HepG2 (cell line): ENCODE data around the gene PLSCR5. TPM values are rescaled to one million over a fixed set of nuclear protein-coding genes. Genes with fewer than 3 reads are reported as not detected.

Source experiments
- ATAC-seq: fragments of 200-7000 bp; cut with Tn5 transposase; 3 replicates; pipeline ENCODE4 v1.9.1; 2020; ENCODE audit warnings: mild to moderate bottlenecking, moderate library complexity
- BruUV-seq: library from RNA; stranded (reverse); fragments of 400-500 nt; replicated peaks from 2 replicates; lab custom pipeline; 2021; lab: Mats Ljungman, UMichigan
- CTCF ChIA-PET: fragments of 300-600 bp; formaldehyde crosslinking; extraction: SDS; loops from one replicate; lab custom pipeline; 2021; ENCODE audit warnings: low total read pairs, inconsistent platforms, low intra/inter-chr PET ratio; lab: Yijun Ruan, JAX
- POLR2A ChIA-PET: fragments of 350-600 bp; sonication (Branson Sonifier 250); formaldehyde crosslinking; loops from one replicate; lab custom pipeline; 2020; ENCODE audit warnings: antibody characterized with exemption, inconsistent platforms; lab: Yijun Ruan, JAX
- DNase-seq: peaks from one replicate; pipeline ENCODE4 v3.0.0-alpha.2; 2015; ENCODE audit warnings: low spot score
- FAIRE-seq: peaks from 3 replicates; lab custom pipeline; 2011; peaks lifted over from hg19 to GRCh38; lab: Jason Lieb, UNC
- H2AFZ ChIP-seq: one replicate; pipeline ENCODE4 v1.6.1; 2011; ENCODE audit warnings: low read length, inconsistent platforms
- H3K27ac ChIP-seq: fragments of 300-600 bp; 3 replicates; pipeline ENCODE4 v1.8.0; 2011; ENCODE audit warnings: mixed run types, mild to moderate bottlenecking, mixed read lengths, low read length, inconsistent platforms; ENCODE audit not compliant: insufficient read depth; ENCODE audit errors: extremely low read length
- H3K27me3 ChIP-seq, 2 experiments: fragments of 200-600 bp in 1 of 2; 2 replicates in 1 of 2; 3 replicates in 1 of 2; pipeline versions ENCODE4 v1.6.0 to v1.8.0; 2011; ENCODE audit warnings: low read length in 2 of 2, mild to moderate bottlenecking in 2 of 2, moderate library complexity in 2 of 2, inconsistent platforms in 1 of 2; ENCODE audit not compliant: insufficient read depth in 2 of 2, control insufficient read depth in 1 of 2
- H3K36me3 ChIP-seq, 2 experiments: fragments of 200-600 bp in 1 of 2; replicated peaks in 1 of 2; 2 replicates in 1 of 2; 3 replicates in 1 of 2; pipeline versions ENCODE4 v1.5.1 to v1.8.0; 2011; ENCODE audit warnings: low read length in 2 of 2, inconsistent platforms in 1 of 2; ENCODE audit not compliant: insufficient read depth in 2 of 2, control insufficient read depth in 1 of 2
- H3K4me1 ChIP-seq: 2 replicates; pipeline ENCODE4 v1.5.1; 2012; ENCODE audit warnings: low read length, inconsistent platforms; ENCODE audit not compliant: insufficient read depth
- H3K4me2 ChIP-seq: 2 replicates; pipeline ENCODE4 v1.6.0; 2011; ENCODE audit warnings: low read depth, low read length, inconsistent platforms
- H3K4me3 ChIP-seq, 3 experiments: fragments of 200-600 bp in 1 of 3; sonication (generic), shearing (Covaris generic) in 1 of 3; replicated peaks in 1 of 3; 2 replicates each; pipeline ENCODE4 v1.5.1; 2011 to 2016; ENCODE audit warnings: low read length in 3 of 3, inconsistent platforms in 2 of 3, low read depth in 2 of 3, mild to moderate bottlenecking in 2 of 3, control low read depth in 1 of 3, mixed read lengths in 1 of 3; ENCODE audit not compliant: insufficient read depth in 1 of 3
- H3K79me2 ChIP-seq: one replicate; pipeline ENCODE4 v1.6.1; 2011; ENCODE audit warnings: low read length, inconsistent platforms; ENCODE audit not compliant: insufficient read depth
- H3K9ac ChIP-seq: 2 replicates; pipeline ENCODE4 v1.6.0; 2011; ENCODE audit warnings: mild to moderate bottlenecking, low read depth, low read length, inconsistent platforms; ENCODE audit not compliant: insufficient read depth
- H3K9me3 ChIP-seq: 2 replicates; pipeline ENCODE4 v1.5.1; 2012; ENCODE audit warnings: mild to moderate bottlenecking, low read length
- H4K20me1 ChIP-seq: 2 replicates; pipeline ENCODE4 v1.6.0; 2011; ENCODE audit warnings: inconsistent platforms, mild to moderate bottlenecking, low read length, moderate library complexity; ENCODE audit not compliant: insufficient read depth
- FOSL1 ChIP-seq: sonication (generic); formaldehyde crosslinking; IDR thresholded peaks from 2 replicates; pipeline ENCODE4 v1.9.0; 2021; ENCODE audit warnings: missing genetic modification reagents, borderline replicate concordance
- HDAC1 ChIP-seq: sonication (generic); formaldehyde crosslinking; IDR thresholded peaks from 2 replicates; pipeline ENCODE4 v1.5.1; 2020; ENCODE audit warnings: mild to moderate bottlenecking, missing genetic modification reagents
- HNF4G ChIP-seq, 2 experiments: sonication (generic) in 1 of 2; formaldehyde crosslinking in 1 of 2; IDR thresholded peaks; 2 replicates each; pipeline versions ENCODE4 v1.4.0 to v1.6.1; 2011 to 2020; ENCODE audit warnings: borderline replicate concordance in 2 of 2, low read depth in 2 of 2, mild to moderate bottlenecking in 2 of 2, low read length in 1 of 2, missing genetic modification reagents in 1 of 2, moderate library complexity in 1 of 2
- MAFK ChIP-seq, 2 experiments: IDR thresholded peaks in 1 of 2; conservative IDR thresholded peaks in 1 of 2; 2 replicates each; pipeline ENCODE4 v1.6.1; 2011; ENCODE audit warnings: improper control_type of control experiment in 2 of 2, low read length in 2 of 2
- RELA ChIP-seq: sonication (generic); formaldehyde crosslinking; IDR thresholded peaks from 2 replicates; pipeline ENCODE4 v1.4.0; 2020; ENCODE audit warnings: missing genetic modification reagents
- SOX5 ChIP-seq: IDR thresholded peaks from 2 replicates; pipeline ENCODE4 v1.6.1; 2016; ENCODE audit warnings: borderline replicate concordance
- SRY ChIP-seq: sonication (generic); formaldehyde crosslinking; IDR thresholded peaks from 2 replicates; pipeline ENCODE4 v1.8.0; 2022; ENCODE audit warnings: mild to moderate bottlenecking, missing genetic modification reagents
- WGBS: methylation state at CpG from one replicate; pipeline ENCODE4 v1.1.6; 2017; ENCODE audit warnings: low lambda C conversion rate; 5-methylcytosine and 5-hydroxymethylcytosine counted together
- in situ Hi-C: cut with HindIII; loops from 2 replicates; pipeline ENCODE4 v1.10.0; 2017; ENCODE audit warnings: low pct_unique_long_range_greater_than_20kb; ENCODE audit not compliant: extremely low pct_ligation_motif_present
- intact Hi-C: fragments of 100-400 bp; cut with micrococcal nuclease; formaldehyde crosslinking; loops from one replicate; pipeline ENCODE4 v1.10.0; 2022; ENCODE audit not compliant: unreplicated experiment
- polyA plus RNA-seq, 8 experiments: library from polyadenylated mRNA; depleted of rRNA in 3 of 8; stranded (reverse) in 7 of 8; unstranded in 1 of 8; fragments of >200 nt; fragmentation: Illumina TruSeq in 4 of 8; extraction: Trizol in 4 of 8; gene quantifications; 2 replicates each; pipeline versions ENCODE4 v1.2.1 to v1.2.3, GENCODE V29; 2011 to 2016; ENCODE audit warnings: low read depth in 4 of 8, missing spikeins in 1 of 8, mixed read lengths in 1 of 8; ENCODE audit not compliant: insufficient read depth in 1 of 8
- total RNA-seq, 5 experiments: library from RNA; depleted of rRNA; stranded (reverse); fragments of >200 nt; fragmentation: Illumina TruSeq; extraction: Trizol; gene quantifications; 2 replicates each; pipeline ENCODE4 v1.2.3, GENCODE V29; 2016; ENCODE audit warnings: low read depth in 1 of 5
- TF ChIP-seq, protein P1 (sequence below): sonication (generic); formaldehyde crosslinking; IDR thresholded peaks from 2 replicates; pipeline ENCODE4 v1.5.1; 2020; ENCODE audit warnings: mild to moderate bottlenecking, moderate library complexity, missing genetic modification reagents

Gene PLSCR5
- total and polyA plus RNA-seq, 2 of the 13 experiments (the other 11 are each of a cell fraction or from before 2014, with no cell fraction given) = 0.50 TPM; not detected in 1

DNA sequence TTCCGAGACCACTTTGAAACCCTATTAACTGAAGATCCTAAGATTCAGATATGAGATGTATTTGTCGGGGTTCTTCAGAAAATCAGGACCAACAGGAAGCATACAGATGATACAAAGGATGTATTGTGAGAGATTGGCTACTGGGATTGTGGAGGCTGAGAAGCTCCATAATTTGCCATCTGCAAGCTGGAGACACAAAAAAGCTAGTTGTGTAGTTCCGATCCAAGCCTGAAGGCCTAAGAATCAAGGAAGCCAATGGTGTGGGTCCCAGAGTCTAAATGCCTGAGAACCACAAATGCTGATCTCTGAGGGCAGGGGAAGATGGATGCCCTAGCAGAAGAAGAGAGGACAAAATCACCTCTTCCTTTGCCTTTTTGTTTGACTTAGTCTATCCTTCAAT is 49.8 kb downstream of the PLSCR5 start:
- POLR2A ChIA-PET = no interaction called here
- FAIRE-seq (no peak), DNase-seq (no peak), ATAC-seq (no peak)
- no peaks in the 10 kb centered on the region for H3K79me2 ChIP-seq
- no peak overlapping the region for H3K9ac ChIP-seq
- no TSS peak for BruUV-seq
- H3K27ac ChIP-seq = no peak overlapping the region
- 53% methylated on average over 3 of the region's 3 CpGs for WGBS
- intact Hi-C loops (no loop called here), in situ Hi-C loops (no loop called here)
- H3K4me1 ChIP-seq = no peaks in the 10 kb centered on the region
- H3K27me3 ChIP-seq = 0 out of 5 replicates have a peak, but pooled peaks cover 0 to 4% of the 10 kb centered on the region in 2 experiments
- no peaks in the 10 kb centered on the region for H3K36me3 ChIP-seq
- no peak overlapping the region for H3K4me3 ChIP-seq
- H3K4me2 ChIP-seq = no peak overlapping the region
- CTCF ChIA-PET = no interaction called here
- H3K9me3 ChIP-seq = no peaks in the 10 kb centered on the region
- H2AFZ ChIP-seq = no peak overlapping the region
- TF ChIP-seq MAFK (conservative IDR thresholded peaks at IDR 0.05 in 1 of 2, IDR thresholded peaks at IDR 0.05 in 1 of 2; ENCODE audit: low read length in 2 of 2) = no peak
- no peak for TF ChIP-seq FOSL1 (CRISPR knock-in tag)
- no peak for TF ChIP-seq HDAC1 (CRISPR knock-in tag)
- TF ChIP-seq SOX5 (CRISPR knock-in tag) = no peak
- TF ChIP-seq HNF4G (IDR thresholded peaks at IDR 0.05; ENCODE audit: borderline replicate concordance, low read depth, low read length) = no peak
- TF ChIP-seq HNF4G (CRISPR knock-in tag; IDR thresholded peaks at IDR 0.05; ENCODE audit: borderline replicate concordance, low read depth) = no peak
- no peak for TF ChIP-seq RELA (CRISPR knock-in tag)
- TF ChIP-seq, protein P1, sequence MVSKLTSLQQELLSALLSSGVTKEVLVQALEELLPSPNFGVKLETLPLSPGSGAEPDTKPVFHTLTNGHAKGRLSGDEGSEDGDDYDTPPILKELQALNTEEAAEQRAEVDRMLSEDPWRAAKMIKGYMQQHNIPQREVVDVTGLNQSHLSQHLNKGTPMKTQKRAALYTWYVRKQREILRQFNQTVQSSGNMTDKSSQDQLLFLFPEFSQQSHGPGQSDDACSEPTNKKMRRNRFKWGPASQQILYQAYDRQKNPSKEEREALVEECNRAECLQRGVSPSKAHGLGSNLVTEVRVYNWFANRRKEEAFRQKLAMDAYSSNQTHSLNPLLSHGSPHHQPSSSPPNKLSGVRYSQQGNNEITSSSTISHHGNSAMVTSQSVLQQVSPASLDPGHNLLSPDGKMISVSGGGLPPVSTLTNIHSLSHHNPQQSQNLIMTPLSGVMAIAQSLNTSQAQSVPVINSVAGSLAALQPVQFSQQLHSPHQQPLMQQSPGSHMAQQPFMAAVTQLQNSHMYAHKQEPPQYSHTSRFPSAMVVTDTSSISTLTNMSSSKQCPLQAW (CRISPR knock-in tag) = no peak
- TF ChIP-seq SRY = no peak
- TF ChIP-seq, all 625 proteins: peak for 0
- H4K20me1 ChIP-seq = no peaks in the 10 kb centered on the region
